DOHH2 (cell line): Measurements from ENCODE around the gene RNF141.

Experiments used
- H3F3A ChIP-seq: fragments of 200-600 bp; sonication (generic), shearing (Covaris generic); 2 replicates; pipeline ENCODE4 v1.6.0; 2016; ENCODE audit warnings: antibody characterized with exemption, mild to moderate bottlenecking; ENCODE audit not compliant: control insufficient read depth, insufficient read depth
- H3K27ac ChIP-seq: fragments of 200-600 bp; sonication (generic); 2 replicates; pipeline ENCODE4 v1.5.1; 2014; ENCODE audit warnings: low read depth, mild to moderate bottlenecking, low read length, moderate library complexity
- H3K27me3 ChIP-seq: fragments of 200-600 bp; sonication (generic); 2 replicates; pipeline ENCODE4 v1.6.1; 2014; ENCODE audit warnings: mild to moderate bottlenecking, low read length, mixed read lengths; ENCODE audit not compliant: control insufficient read depth
- H3K36me3 ChIP-seq: fragments of 200-600 bp; sonication (generic); 2 replicates; pipeline ENCODE4 v1.6.1; 2014; ENCODE audit warnings: mild to moderate bottlenecking, low read length, moderate library complexity, mixed read lengths; ENCODE audit not compliant: control insufficient read depth
- H3K4me1 ChIP-seq: fragments of 200-600 bp; sonication (generic); 2 replicates; pipeline ENCODE4 v1.6.1; 2014; ENCODE audit warnings: mild to moderate bottlenecking, low read length, mixed read lengths; ENCODE audit not compliant: control insufficient read depth
- H3K4me2 ChIP-seq: fragments of 200-600 bp; sonication (generic); 2 replicates; pipeline ENCODE4 v1.6.0; 2014; ENCODE audit warnings: mild to moderate bottlenecking, low read length, moderate library complexity
- H3K4me3 ChIP-seq: fragments of 200-600 bp; sonication (generic); 2 replicates; pipeline ENCODE4 v1.5.1; 2014; ENCODE audit warnings: mild to moderate bottlenecking, low read length, mixed read lengths
- H3K79me2 ChIP-seq: fragments of 200-600 bp; sonication (generic); 2 replicates; pipeline ENCODE4 v1.6.1; 2014; ENCODE audit warnings: mild to moderate bottlenecking, low read length, mixed read lengths; ENCODE audit not compliant: control insufficient read depth
- H3K9me2 ChIP-seq: fragments of 200-600 bp; sonication (generic); replicated peaks from 2 replicates; pipeline ENCODE4 v1.6.1; 2014; ENCODE audit warnings: mild to moderate bottlenecking, low read length, mixed read lengths; ENCODE audit not compliant: control insufficient read depth
- H3K9me3 ChIP-seq: fragments of 200-600 bp; sonication (generic); 2 replicates; pipeline ENCODE4 v1.6.1; 2014; ENCODE audit warnings: antibody characterized with exemption, low read length, mixed read lengths; ENCODE audit not compliant: control insufficient read depth, insufficient read depth
- H4K20me1 ChIP-seq: fragments of 200-600 bp; sonication (generic); 2 replicates; pipeline ENCODE4 v1.6.0; 2014; ENCODE audit warnings: low read depth, mild to moderate bottlenecking, antibody characterized with exemption, low read length, moderate library complexity; ENCODE audit not compliant: control insufficient read depth, insufficient read depth
- EZH2phosphoT487 ChIP-seq: fragments of 200-600 bp; sonication (generic); IDR thresholded peaks from 2 replicates; pipeline ENCODE4 v1.6.1; 2017; ENCODE audit warnings: borderline replicate concordance, mild to moderate bottlenecking, antibody characterized with exemption, low read length, moderate library complexity, mixed read lengths
- TF ChIP-seq, protein P1 (sequence below): fragments of 200-600 bp; sonication (generic); IDR thresholded peaks from one replicate; pipeline ENCODE4 v1.5.1; 2014; ENCODE audit warnings: antibody characterized with exemption, mild to moderate bottlenecking, low read depth, low read length; ENCODE audit not compliant: poor library complexity, severe bottlenecking

The RNF141 gene

DNA sequence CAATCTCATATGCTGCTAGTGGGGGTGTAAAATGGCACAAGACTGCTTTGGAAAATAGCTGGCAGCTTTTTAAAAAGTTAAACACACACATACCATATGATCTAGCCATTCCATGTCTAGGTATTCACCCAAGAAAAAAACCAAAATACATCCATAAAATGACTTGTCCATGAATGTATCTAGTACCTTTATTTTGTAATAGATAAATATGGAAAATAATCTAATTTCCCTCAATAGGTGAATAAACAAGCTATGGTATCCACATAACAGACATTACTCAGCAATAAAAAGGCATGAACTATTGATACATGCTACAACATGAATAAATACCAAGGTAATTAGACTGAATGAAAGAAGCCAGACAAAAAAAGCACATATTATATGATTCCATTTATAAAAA, 22.9 kb downstream of the RNF141 start:
- TF ChIP-seq EZH2phosphoT487, result no peak
- TF ChIP-seq, protein P1, sequence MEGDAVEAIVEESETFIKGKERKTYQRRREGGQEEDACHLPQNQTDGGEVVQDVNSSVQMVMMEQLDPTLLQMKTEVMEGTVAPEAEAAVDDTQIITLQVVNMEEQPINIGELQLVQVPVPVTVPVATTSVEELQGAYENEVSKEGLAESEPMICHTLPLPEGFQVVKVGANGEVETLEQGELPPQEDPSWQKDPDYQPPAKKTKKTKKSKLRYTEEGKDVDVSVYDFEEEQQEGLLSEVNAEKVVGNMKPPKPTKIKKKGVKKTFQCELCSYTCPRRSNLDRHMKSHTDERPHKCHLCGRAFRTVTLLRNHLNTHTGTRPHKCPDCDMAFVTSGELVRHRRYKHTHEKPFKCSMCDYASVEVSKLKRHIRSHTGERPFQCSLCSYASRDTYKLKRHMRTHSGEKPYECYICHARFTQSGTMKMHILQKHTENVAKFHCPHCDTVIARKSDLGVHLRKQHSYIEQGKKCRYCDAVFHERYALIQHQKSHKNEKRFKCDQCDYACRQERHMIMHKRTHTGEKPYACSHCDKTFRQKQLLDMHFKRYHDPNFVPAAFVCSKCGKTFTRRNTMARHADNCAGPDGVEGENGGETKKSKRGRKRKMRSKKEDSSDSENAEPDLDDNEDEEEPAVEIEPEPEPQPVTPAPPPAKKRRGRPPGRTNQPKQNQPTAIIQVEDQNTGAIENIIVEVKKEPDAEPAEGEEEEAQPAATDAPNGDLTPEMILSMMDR, result no peak
- Histone ChIP-seq H3K9me2 (no peaks in the 10 kb centered on the region), H3K27ac (no peak overlapping the region), H3K9me3 (no peaks in the 10 kb centered on the region), H3K36me3 (peaks cover 9% of the 10 kb centered on the region), H3K4me1 (no peaks in the 10 kb centered on the region), H3K4me2 (no peak overlapping the region), H3F3A (no peaks in the 10 kb centered on the region), H4K20me1 (no peaks in the 10 kb centered on the region), H3K27me3 (no peaks in the 10 kb centered on the region), H3K79me2 (no peaks in the 10 kb centered on the region), H3K4me3 (no peak overlapping the region)

DNA sequence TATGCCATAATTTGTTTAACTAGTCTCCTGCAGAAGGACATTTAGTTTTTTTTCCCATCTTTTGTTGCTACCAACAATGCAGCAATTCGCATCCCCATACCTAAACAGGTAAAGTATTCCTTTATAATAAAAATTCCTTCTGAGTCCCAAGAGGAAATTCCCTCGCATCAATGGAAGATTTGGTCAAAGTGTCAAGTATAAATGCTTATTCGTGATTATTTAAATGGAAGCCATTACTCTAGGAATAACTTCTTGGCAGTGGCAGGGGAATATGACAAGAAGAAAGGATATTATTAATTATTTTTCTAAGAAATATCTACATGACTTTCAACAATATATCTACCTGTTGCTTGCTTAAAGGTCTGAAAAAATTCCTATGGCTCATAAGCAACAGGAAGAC, 25.6 kb downstream of the RNF141 start:
- H3K27ac ChIP-seq, result no peak overlapping the region
- H3K79me2 ChIP-seq, result no peaks in the 10 kb centered on the region
- no peak overlapping the region for H3K4me3 ChIP-seq
- no peaks in the 10 kb centered on the region for H3F3A ChIP-seq
- no peaks in the 10 kb centered on the region for H3K9me3 ChIP-seq
- no peaks in the 10 kb centered on the region for H4K20me1 ChIP-seq
- H3K4me2 ChIP-seq, result no peak overlapping the region
- no peaks in the 10 kb centered on the region for H3K27me3 ChIP-seq
- no peaks in the 10 kb centered on the region for H3K9me2 ChIP-seq
- TF ChIP-seq EZH2phosphoT487, result no peak
- TF ChIP-seq, protein P1, result no peak
- H3K36me3 ChIP-seq, result peaks cover 8% of the 10 kb centered on the region
- H3K4me1 ChIP-seq, result no peaks in the 10 kb centered on the region

DNA sequence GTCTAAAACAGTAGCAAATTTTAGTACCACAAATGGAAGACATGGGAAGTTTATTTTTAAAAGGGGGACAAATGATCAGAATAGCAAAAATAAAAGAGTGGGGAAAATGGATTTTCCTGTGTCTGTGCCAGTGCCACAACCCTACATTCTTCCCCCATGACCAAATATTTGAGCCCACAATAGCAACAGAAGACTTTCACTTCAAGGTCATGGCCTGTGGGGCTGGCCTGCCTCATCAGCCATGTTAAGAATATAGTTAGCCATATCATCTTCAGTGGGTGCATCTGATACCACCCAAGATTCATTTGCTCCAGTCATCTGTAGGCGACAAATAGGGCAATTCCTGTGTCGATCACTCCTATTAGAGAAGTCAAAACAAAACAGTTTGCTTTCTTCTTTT, 26.3 kb downstream of the RNF141 start:
- H3K9me3 ChIP-seq, result no peaks in the 10 kb centered on the region
- H3K79me2 ChIP-seq, result no peaks in the 10 kb centered on the region
- no peak overlapping the region for H3K4me3 ChIP-seq
- no peaks in the 10 kb centered on the region for H3F3A ChIP-seq
- H3K4me1 ChIP-seq, result no peaks in the 10 kb centered on the region
- TF ChIP-seq, protein P1, result no peak
- TF ChIP-seq EZH2phosphoT487, result no peak
- no peak overlapping the region for H3K27ac ChIP-seq
- no peaks in the 10 kb centered on the region for H3K27me3 ChIP-seq
- no peaks in the 10 kb centered on the region for H3K9me2 ChIP-seq
- peaks cover 7% of the 10 kb centered on the region for H3K36me3 ChIP-seq
- H4K20me1 ChIP-seq, result no peaks in the 10 kb centered on the region
- no peak overlapping the region for H3K4me2 ChIP-seq

DNA sequence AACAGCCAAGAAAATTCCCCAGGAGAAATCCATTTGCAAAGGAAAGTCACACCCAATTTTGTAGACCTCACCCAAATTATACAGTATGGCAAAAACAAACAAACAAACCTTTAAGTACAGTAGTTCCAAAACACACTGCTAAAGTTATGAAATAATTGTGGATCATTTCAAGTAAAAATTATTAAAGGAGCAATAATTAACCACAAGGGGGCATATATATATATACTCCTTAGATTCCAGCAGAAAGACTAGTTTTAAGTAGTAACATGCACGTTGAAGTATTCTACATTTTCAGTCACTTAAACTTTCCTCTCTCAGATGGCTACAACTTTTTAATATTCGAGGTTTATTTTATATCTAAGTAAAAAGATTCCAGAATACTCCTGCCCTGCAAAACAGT, 26.8 kb downstream of the RNF141 start:
- no peak for TF ChIP-seq EZH2phosphoT487
- TF ChIP-seq, protein P1, result peak; percentile 48
- H3K9me3 ChIP-seq, result no peaks in the 10 kb centered on the region

More for the DNA sequence above, 26.8 kb downstream of the RNF141 start:
- H3K36me3 ChIP-seq, result peaks cover 3% of the 10 kb centered on the region
- no peaks in the 10 kb centered on the region for H3K4me1 ChIP-seq
- H4K20me1 ChIP-seq, result no peaks in the 10 kb centered on the region
- H3K4me3 ChIP-seq, result no peak overlapping the region
- no peak overlapping the region for H3K27ac ChIP-seq
- H3K27me3 ChIP-seq, result no peaks in the 10 kb centered on the region
- no peaks in the 10 kb centered on the region for H3F3A ChIP-seq
- no peak overlapping the region for H3K4me2 ChIP-seq
- no peaks in the 10 kb centered on the region for H3K79me2 ChIP-seq
- no peaks in the 10 kb centered on the region for H3K9me2 ChIP-seq
